HepG2 (cell line): ENCODE measurements around the gene LDLRAP1.

Experiments used
- ATF6 ChIP-seq: sonication (generic); formaldehyde crosslinking; conservative IDR thresholded peaks from 2 replicates; pipeline ENCODE4 v1.4.0; 2020; ENCODE audit warnings: missing genetic modification reagents
- CREM ChIP-seq, 2 experiments: sonication (generic) in 1 of 2; formaldehyde crosslinking in 1 of 2; IDR thresholded peaks; 2 replicates each; pipeline versions ENCODE4 v1.4.0 to v1.6.1; 2016 to 2020; ENCODE audit warnings: antibody characterized with exemption in 1 of 2, mild to moderate bottlenecking in 1 of 2, missing genetic modification reagents in 1 of 2
- HDAC2 ChIP-seq: sonication (generic); formaldehyde crosslinking; IDR thresholded peaks from 2 replicates; pipeline ENCODE4 v1.4.0; 2020; ENCODE audit warnings: missing genetic modification reagents
- MAFK ChIP-seq, 2 experiments: IDR thresholded peaks in 1 of 2; conservative IDR thresholded peaks in 1 of 2; 2 replicates each; pipeline ENCODE4 v1.6.1; 2011; ENCODE audit warnings: improper control_type of control experiment in 2 of 2, low read length in 2 of 2
- POLR2A ChIP-seq, 2 experiments: IDR thresholded peaks; 2 replicates each; pipeline ENCODE4 v1.6.1; 2011; ENCODE audit warnings: low read depth in 2 of 2, low read length in 2 of 2, mild to moderate bottlenecking in 1 of 2, moderate library complexity in 1 of 2; ENCODE audit not compliant: insufficient read depth in 1 of 2
- SP2 ChIP-seq: sonication (generic); formaldehyde crosslinking; IDR thresholded peaks from 2 replicates; pipeline ENCODE4 v1.5.1; 2020; ENCODE audit warnings: mild to moderate bottlenecking, missing genetic modification reagents
- ZBTB33 ChIP-seq: sonication (generic); formaldehyde crosslinking; IDR thresholded peaks from 2 replicates; pipeline ENCODE4 v1.4.0; 2020; ENCODE audit warnings: missing genetic modification reagents
- ZNF343 ChIP-seq: sonication (generic); formaldehyde crosslinking; IDR thresholded peaks from 2 replicates; pipeline ENCODE4 v1.4.0; 2020; ENCODE audit warnings: mild to moderate bottlenecking, missing genetic modification reagents

- TF ChIP-seq POLR2A (IDR thresholded peaks at IDR 0.05; ENCODE audit: insufficient read depth in 1 of 2, low read depth in 2 of 2, low read length in 2 of 2) (no peak), HDAC2 (CRISPR knock-in tag) (no peak), MAFK (conservative IDR thresholded peaks at IDR 0.05 in 1 of 2, IDR thresholded peaks at IDR 0.05 in 1 of 2; ENCODE audit: low read length in 2 of 2) (no peak), ATF6 (CRISPR knock-in tag) (no peak), SP2 (CRISPR knock-in tag) (no peak), CREM (IDR thresholded peaks at IDR 0.05) (no peak), CREM (CRISPR knock-in tag; IDR thresholded peaks at IDR 0.05) (no peak), ZNF343 (CRISPR knock-in tag) (no peak), ZBTB33 (CRISPR knock-in tag) (no peak)
Measured at GRCh38 chr1:25505656-25506385, 37.6 kb upstream of the LDLRAP1 start.
